GM18517 (cell line): ENCODE data around the gene DAB2IP.

Source experiments
- ATAC-seq: cut with Tn5 transposase; IDR thresholded peaks from one replicate; pipeline ENCODE4 v1.9.1; 2021; ENCODE audit warnings: mild to moderate bottlenecking, moderate library complexity; ENCODE audit not compliant: unreplicated experiment

The DAB2IP gene

DNA sequence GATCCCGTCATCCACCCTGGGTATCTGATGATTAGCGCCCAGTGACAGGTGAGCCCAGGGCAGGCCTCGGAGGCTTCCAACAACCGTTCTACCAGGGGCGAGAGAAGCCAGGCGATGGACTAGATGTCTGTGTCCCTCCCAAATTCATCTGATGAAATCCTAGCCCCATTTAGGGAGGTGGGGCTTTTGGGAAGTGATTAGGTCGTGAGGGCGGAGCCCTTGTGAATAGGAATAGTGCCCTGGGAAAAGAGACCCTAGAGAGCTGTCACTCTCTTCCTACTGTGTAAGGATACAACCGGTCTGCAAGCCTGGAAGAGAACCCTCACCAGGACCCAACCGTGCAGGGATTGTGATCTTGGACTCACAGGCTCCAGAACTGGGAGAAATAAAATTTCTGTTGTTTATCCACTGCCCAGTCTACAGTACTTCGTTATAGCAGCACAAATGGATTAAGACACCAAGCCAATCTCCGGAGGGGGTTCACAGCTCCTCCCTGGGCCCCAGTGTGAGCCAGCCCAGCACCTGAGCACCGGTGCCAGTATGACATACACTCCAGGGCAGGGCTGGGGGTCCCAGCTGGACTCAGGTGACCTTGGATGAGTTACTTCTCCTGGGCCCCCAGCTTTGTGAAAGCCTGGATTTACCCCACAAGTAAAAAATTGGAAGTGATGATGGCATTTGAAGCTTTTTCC is 162.2 kb downstream of the DAB2IP start:
- no peak for ATAC-seq

DNA sequence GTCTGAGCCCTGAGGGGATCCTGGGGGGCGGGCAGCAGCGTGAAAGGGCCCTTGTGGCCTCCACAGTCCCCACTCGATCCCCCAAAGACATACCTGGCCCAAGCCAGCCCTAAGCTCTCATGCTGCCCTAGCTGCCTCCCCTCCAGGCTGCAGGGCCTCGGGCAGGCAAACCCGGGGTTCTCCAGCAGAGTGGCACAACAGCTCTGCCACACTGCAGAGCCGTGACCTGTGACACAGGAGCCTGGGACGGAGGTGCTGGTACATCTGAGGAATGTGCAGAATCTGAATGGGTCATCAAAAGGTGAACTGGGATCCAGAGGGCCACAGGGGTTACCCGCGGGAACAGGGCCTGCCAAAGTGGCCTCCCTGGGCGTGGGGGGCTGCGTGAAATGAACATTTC is 163.2 kb downstream of the DAB2IP start:
- ATAC-seq = no peak

DNA sequence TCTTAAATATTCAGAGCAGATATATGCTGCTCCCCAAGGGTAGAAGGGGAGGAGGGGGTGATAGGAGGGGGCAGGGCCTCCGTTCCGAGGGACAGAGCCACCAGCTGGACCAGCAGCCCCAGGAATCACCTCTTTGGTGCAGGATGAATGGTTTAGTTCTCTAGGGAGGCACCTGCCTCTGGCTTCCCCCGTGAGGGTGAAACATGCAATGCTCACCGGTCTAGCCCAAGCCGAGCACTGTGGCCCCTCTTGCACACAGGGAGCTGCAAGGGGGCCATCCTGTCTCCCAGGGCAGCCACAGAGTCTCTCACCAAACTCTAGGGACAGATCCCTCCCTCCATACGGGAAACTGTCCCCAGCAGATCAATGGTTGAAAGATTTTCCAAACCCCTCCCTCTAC is 163.7 kb downstream of the DAB2IP start:
- no peak for ATAC-seq

DNA sequence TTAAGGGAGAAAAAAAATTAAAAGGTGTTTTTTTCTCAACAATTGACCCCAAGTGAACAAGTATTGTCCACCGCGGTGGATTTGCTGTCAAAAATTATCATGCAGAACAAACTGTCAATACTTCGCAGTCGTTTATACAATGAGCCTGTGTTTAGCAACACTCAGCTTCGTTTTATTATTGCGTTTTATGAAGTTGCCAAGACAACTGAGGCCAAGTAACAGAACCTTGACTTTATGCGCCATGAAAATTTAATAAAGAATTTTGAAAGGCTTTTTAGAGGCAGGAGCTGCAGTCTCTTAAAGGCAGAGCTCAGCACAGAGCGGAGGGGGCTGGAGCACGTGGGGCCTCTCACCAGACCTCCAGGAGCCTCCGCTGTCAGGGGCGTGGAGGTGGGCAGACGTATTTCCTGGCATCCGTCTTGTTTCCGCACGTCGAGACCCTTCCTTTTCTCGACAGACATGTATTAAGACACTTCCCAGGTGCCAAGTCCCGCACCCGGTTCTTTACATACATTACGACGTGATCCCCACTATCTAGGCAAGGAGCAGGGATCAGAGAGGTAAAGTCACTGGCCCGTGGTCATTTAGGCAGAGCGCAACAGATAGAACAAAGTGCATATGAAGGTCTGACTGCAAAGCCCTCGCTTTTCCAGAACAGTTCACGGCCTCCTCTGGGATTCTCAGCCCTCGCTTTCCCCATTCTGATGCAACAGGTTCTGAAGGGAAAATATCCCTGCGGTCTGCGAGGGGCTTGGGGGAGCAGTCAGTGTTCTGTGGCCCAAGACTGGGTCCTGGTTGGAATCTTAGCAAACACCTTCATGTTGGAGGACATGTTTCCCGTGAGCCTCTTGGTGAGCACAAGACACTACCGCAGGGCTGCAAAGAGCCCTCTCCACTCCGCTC is 164.4 kb downstream of the DAB2IP start:
- ATAC-seq = no peak

DNA sequence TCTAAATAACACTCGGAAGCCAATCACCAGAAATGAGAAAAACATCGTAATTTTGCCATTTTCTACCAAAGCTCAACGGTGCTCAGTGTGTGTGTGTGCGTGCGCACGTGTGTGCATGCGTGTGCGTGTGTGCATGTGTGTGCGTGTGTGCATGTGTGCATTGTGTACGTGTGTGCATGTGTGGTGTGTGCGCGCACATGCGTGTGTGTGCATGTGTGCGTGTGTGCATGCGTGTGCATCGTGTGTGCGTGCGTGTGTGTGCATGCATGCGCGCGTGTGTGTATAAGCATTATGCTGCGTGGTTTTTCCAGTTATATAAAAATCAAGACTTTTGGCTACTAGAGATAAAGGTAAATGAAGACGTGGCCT is 165.0 kb downstream of the DAB2IP start:
- ATAC-seq = no peak

DNA sequence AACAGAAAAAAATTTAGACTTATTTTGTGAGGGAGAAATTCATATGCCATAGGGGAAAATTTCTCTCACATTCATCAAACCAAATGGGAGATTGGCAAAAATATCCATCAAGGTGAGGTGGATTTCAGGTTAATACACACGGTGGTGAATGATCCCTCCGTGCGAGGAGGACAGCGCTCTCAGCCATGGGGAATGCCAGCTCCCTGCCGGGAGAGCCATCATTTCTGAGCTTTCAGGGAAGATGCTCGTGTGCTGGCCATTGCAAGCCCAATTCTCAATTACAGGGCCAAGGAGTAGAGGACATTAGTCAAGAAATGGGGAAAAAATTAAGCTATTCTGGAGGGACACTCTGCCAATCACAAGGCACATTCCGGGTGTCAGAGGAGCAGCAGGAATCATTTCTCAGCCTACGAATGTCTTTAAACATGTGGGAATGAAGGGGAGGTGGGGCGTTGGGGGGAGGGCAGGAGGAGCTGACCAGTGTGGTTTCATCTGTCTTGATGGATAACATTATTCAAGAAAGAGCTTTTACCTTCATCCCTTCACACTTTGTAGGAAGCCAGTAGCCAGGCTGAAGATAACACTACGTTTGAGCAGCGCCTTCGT is 165.5 kb downstream of the DAB2IP start:
- ATAC-seq = no peak

- no peak for ATAC-seq
Observed at GRCh38 chr9:121817476-121817875, 166.0 kb downstream of the DAB2IP start.

- no peak for ATAC-seq
Observed at GRCh38 chr9:121818016-121818661, 166.7 kb downstream of the DAB2IP start.

DNA sequence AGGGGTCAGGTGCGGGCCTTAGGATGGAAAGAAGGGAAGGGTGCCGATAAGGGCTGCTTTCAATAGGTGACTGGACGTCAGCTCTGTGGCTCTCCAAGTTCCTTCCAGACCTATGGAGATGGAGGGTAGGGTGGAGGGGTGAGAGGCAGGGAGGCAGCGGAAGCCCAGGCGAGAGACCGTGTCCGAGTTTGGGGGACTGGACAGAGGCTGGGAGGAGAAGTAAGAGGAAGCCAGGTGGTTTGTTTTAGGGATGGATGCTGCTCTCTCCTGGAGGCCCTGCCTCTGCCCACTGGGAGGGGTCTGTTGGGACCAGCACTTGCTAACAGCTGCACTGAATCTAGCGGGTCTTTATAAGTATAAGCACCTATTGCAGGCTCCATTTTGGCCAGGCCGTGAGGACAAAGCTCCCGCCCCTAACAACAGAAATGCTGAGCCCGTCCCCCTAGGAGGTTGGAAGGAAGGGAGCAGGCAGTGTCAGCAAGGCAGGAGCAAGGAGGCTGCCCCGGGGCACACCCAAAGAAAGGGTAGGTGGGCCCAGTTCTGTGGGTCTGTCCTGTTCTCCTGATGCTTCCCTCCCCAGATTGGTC is 167.5 kb downstream of the DAB2IP start:
- ATAC-seq = no peak

GRCh38 chr9:121819428-121820231 is 168.2 kb downstream of the DAB2IP start:
- ATAC-seq = no peak

GRCh38 chr9:121820286-121821005 is 169.0 kb downstream of the DAB2IP start:
- no peak for ATAC-seq

- no peak for ATAC-seq
Observed at GRCh38 chr9:121821326-121821725, 169.9 kb downstream of the DAB2IP start.

- no peak for ATAC-seq
Observed at GRCh38 chr9:121822093-121823085, 171.0 kb downstream of the DAB2IP start.

- no peak for ATAC-seq
Observed at GRCh38 chr9:121823451-121824169, 172.2 kb downstream of the DAB2IP start.

DNA sequence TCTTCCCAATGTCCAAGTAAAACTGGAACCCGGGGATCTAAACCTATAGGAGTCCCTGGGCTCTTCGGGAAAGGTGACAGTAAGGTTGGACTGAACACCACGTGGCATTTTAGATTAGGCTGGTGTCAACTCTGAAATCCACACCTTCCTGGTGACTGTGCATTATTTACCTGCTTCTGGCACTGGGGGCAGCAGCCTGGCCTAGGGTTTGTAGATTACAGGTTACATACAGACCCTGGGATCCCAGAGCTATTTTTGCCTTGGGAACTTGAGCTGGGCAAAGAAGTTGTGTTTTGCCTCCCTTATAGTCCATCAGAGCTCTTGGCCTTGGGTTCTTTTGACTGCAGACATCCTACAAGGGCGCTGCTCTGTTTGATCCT is 173.2 kb downstream of the DAB2IP start:
- ATAC-seq = no peak

GRCh38 chr9:121825031-121825691 is 173.7 kb downstream of the DAB2IP start:
- ATAC-seq = no peak

DNA sequence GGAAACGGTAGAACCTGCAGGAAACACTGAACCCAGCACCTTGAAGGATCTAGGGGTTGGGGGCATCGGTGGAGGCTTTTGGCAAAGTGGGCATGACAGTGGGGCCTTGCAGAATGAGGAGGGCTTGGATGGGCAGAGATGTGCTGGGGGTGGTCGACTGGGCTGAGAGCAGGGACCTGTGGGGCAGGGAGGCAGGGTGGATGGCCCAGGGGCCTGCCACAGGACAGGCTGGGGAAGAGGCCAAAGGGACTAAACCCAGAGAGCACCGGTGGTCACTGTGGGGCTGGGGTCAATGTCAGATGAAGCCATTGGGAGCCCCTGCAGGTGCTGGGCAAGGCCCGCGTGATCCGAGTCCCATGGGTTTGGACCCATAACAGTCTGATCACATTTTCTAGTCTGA is 175.3 kb downstream of the DAB2IP start:
- no peak for ATAC-seq
